Loucy (cell line): ENCODE results near the gene CCDC85C.
"Not testable (repeated sequence)": the region's sequence is repeated elsewhere in the genome, so short reads cannot be mapped to it uniquely, and the experiment has no call there.

ENCODE experiments used
- H2AFZ ChIP-seq: fragments of 200-600 bp; sonication (generic); 2 replicates; pipeline ENCODE4 v1.6.0; 2016; ENCODE audit warnings: antibody characterized with exemption, mild to moderate bottlenecking, low read length, moderate library complexity
- H3F3A ChIP-seq: fragments of 200-600 bp; 2 replicates; pipeline ENCODE4 v1.6.0; 2016; ENCODE audit warnings: antibody characterized with exemption, low read depth, mild to moderate bottlenecking
- H3K27me3 ChIP-seq: fragments of 200-600 bp; sonication (generic); 2 replicates; pipeline ENCODE4 v1.6.1; 2014; ENCODE audit warnings: low read length, mild to moderate bottlenecking; ENCODE audit not compliant: insufficient read depth, poor library complexity, severe bottlenecking
- H3K36me3 ChIP-seq: fragments of 200-600 bp; sonication (generic); 2 replicates; pipeline ENCODE4 v1.6.1; 2016; ENCODE audit warnings: low read length; ENCODE audit not compliant: insufficient read depth
- H3K4me1 ChIP-seq: fragments of 200-600 bp; sonication (generic); 2 replicates; pipeline ENCODE4 v1.5.1; 2014; ENCODE audit warnings: low read length, mild to moderate bottlenecking; ENCODE audit not compliant: insufficient read depth, poor library complexity, severe bottlenecking
- H3K4me2 ChIP-seq: fragments of 200-600 bp; sonication (generic); 2 replicates; pipeline ENCODE4 v1.6.0; 2014; ENCODE audit warnings: antibody characterized with exemption, low read length, low read depth, mild to moderate bottlenecking; ENCODE audit not compliant: poor library complexity, severe bottlenecking
- H3K4me3 ChIP-seq: fragments of 200-600 bp; sonication (generic); 2 replicates; pipeline ENCODE4 v1.5.1; 2014; ENCODE audit warnings: low read length, mild to moderate bottlenecking, mixed read lengths; ENCODE audit not compliant: poor library complexity, severe bottlenecking
- H3K79me2 ChIP-seq: fragments of 200-600 bp; sonication (generic); 2 replicates; pipeline ENCODE4 v1.6.1; 2014; ENCODE audit warnings: low read length; ENCODE audit not compliant: insufficient read depth
- H3K9ac ChIP-seq: fragments of 200-600 bp; sonication (generic); 2 replicates; pipeline ENCODE4 v1.6.0; 2014; ENCODE audit warnings: mild to moderate bottlenecking, low read depth, low read length, moderate library complexity; ENCODE audit not compliant: poor library complexity, severe bottlenecking
- H3K9me2 ChIP-seq: fragments of 200-600 bp; sonication (generic); replicated peaks from 2 replicates; pipeline ENCODE4 v1.6.1; 2016; ENCODE audit warnings: low read depth, low read length, mixed read lengths
- H3K9me3 ChIP-seq: fragments of 200-600 bp; sonication (generic); 2 replicates; pipeline ENCODE4 v1.6.1; 2014; ENCODE audit warnings: mild to moderate bottlenecking, antibody characterized with exemption, low read length, low read depth; ENCODE audit not compliant: insufficient read depth
- H4K20me1 ChIP-seq: fragments of 200-600 bp; sonication (generic); 2 replicates; pipeline ENCODE4 v1.6.0; 2014; ENCODE audit warnings: antibody characterized with exemption, low read length, mild to moderate bottlenecking; ENCODE audit not compliant: insufficient read depth, poor library complexity, severe bottlenecking
- EZH2phosphoT487 ChIP-seq: fragments of 200-600 bp; IDR thresholded peaks from 2 replicates; pipeline ENCODE4 v1.6.1; 2018; ENCODE audit warnings: antibody characterized with exemption, mild to moderate bottlenecking, moderate library complexity, borderline replicate concordance
- TF ChIP-seq, protein P1 (sequence below): fragments of 200-600 bp; sonication (generic); conservative IDR thresholded peaks from 2 replicates; pipeline ENCODE4 v1.5.1; 2014; ENCODE audit warnings: mild to moderate bottlenecking, antibody characterized with exemption, low read length

The CCDC85C gene

GRCh38 chr14:99644035-99644587 is 40.1 kb upstream of the CCDC85C start:
- no peak overlapping the region for H3K4me3 ChIP-seq
- H4K20me1 ChIP-seq = no peaks in the 10 kb centered on the region

DNA sequence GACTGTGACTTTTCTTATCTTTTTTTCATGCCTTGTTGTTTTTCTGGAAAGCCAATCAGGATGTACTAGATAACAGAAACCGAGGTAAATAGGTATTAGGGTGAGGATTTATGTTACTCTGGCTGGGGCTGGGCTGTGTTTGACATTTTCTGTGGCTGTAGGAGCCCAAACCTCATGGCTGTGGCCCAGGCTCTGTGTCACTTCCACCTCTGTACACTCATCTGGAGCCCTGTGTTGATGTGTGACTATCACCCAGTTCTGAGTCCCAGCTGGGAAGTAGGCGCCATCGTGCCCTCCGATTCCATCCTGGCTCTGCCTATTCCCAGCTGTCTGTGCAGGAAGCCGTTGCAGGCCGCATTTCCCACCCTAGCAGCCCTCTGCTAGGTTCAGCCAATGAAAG is 39.3 kb upstream of the CCDC85C start:
- H4K20me1 ChIP-seq = no peaks in the 10 kb centered on the region
- no peak overlapping the region for H3K9ac ChIP-seq
- H3K27me3 ChIP-seq = no peaks in the 10 kb centered on the region
- no peak overlapping the region for H3K4me2 ChIP-seq
- no peaks in the 10 kb centered on the region for H3K36me3 ChIP-seq
- no peaks in the 10 kb centered on the region for H3K9me2 ChIP-seq
- H2AFZ ChIP-seq = no peak overlapping the region
- TF ChIP-seq, protein P1, sequence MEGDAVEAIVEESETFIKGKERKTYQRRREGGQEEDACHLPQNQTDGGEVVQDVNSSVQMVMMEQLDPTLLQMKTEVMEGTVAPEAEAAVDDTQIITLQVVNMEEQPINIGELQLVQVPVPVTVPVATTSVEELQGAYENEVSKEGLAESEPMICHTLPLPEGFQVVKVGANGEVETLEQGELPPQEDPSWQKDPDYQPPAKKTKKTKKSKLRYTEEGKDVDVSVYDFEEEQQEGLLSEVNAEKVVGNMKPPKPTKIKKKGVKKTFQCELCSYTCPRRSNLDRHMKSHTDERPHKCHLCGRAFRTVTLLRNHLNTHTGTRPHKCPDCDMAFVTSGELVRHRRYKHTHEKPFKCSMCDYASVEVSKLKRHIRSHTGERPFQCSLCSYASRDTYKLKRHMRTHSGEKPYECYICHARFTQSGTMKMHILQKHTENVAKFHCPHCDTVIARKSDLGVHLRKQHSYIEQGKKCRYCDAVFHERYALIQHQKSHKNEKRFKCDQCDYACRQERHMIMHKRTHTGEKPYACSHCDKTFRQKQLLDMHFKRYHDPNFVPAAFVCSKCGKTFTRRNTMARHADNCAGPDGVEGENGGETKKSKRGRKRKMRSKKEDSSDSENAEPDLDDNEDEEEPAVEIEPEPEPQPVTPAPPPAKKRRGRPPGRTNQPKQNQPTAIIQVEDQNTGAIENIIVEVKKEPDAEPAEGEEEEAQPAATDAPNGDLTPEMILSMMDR = no peak
- TF ChIP-seq EZH2phosphoT487 = no peak
- H3K4me3 ChIP-seq = no peak overlapping the region
- no peaks in the 10 kb centered on the region for H3K4me1 ChIP-seq
- H3F3A ChIP-seq = no peaks in the 10 kb centered on the region
- no peaks in the 10 kb centered on the region for H3K79me2 ChIP-seq
- no peaks in the 10 kb centered on the region for H3K9me3 ChIP-seq

More at GRCh38 chr14:99644035-99644587, 40.1 kb upstream of the CCDC85C start:
- Histone ChIP-seq H3K27me3 (no peaks in the 10 kb centered on the region), H3F3A (no peaks in the 10 kb centered on the region), H3K79me2 (no peaks in the 10 kb centered on the region), H3K36me3 (no peaks in the 10 kb centered on the region), H3K9ac (no peak overlapping the region), H3K4me2 (no peak overlapping the region), H3K9me3 (no peaks in the 10 kb centered on the region), H3K4me1 (no peaks in the 10 kb centered on the region), H3K9me2 (no peaks in the 10 kb centered on the region), H2AFZ (no peak overlapping the region)
- no peak for TF ChIP-seq EZH2phosphoT487
- TF ChIP-seq, protein P1 = no peak

- H3K9ac ChIP-seq, H3K4me3 ChIP-seq, H3K36me3 ChIP-seq, H3K9me2 ChIP-seq, H2AFZ ChIP-seq, H3K79me2 ChIP-seq, H3K4me1 ChIP-seq, H4K20me1 ChIP-seq, H3F3A ChIP-seq, H3K9me3 ChIP-seq, H3K27me3 ChIP-seq, H3K4me2 ChIP-seq: not testable (repeated sequence)
Measured at GRCh38 chr14:99642771-99643170, 38.8 kb upstream of the CCDC85C start.

DNA sequence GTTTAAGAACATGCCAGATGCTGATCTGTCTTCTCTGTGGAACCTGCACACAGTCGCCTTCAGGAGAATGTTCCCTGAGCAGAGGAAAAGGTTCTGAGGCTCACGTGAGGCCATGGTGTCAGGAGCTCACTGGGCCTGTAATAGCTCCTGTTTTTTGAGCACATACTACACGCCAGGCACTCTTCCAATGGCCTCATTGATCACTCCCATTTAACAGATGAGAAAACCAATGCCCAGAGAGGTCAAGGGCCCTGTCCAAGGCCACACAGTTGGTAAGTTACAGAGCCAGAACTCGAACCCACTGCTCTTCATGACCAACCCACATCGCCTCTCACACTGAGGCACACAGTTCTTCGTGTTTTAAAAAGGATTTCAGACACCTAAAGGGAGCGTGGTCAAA is 33.6 kb upstream of the CCDC85C start:
- H3K79me2 ChIP-seq = no peaks in the 10 kb centered on the region
- no peak overlapping the region for H3K4me3 ChIP-seq
- no peaks in the 10 kb centered on the region for H3K27me3 ChIP-seq
- H3K4me2 ChIP-seq = no peak overlapping the region
- TF ChIP-seq EZH2phosphoT487 = no peak
- H3K9me2 ChIP-seq = no peaks in the 10 kb centered on the region
- H3K36me3 ChIP-seq = no peaks in the 10 kb centered on the region
- no peaks in the 10 kb centered on the region for H3K9me3 ChIP-seq
- H3K4me1 ChIP-seq = no peaks in the 10 kb centered on the region
- H3F3A ChIP-seq = no peaks in the 10 kb centered on the region
- H2AFZ ChIP-seq = no peak overlapping the region
- no peak overlapping the region for H3K9ac ChIP-seq
- no peaks in the 10 kb centered on the region for H4K20me1 ChIP-seq
